ENCODE data around the gene SLC35B2.

SLC35B2 gene

DNA sequence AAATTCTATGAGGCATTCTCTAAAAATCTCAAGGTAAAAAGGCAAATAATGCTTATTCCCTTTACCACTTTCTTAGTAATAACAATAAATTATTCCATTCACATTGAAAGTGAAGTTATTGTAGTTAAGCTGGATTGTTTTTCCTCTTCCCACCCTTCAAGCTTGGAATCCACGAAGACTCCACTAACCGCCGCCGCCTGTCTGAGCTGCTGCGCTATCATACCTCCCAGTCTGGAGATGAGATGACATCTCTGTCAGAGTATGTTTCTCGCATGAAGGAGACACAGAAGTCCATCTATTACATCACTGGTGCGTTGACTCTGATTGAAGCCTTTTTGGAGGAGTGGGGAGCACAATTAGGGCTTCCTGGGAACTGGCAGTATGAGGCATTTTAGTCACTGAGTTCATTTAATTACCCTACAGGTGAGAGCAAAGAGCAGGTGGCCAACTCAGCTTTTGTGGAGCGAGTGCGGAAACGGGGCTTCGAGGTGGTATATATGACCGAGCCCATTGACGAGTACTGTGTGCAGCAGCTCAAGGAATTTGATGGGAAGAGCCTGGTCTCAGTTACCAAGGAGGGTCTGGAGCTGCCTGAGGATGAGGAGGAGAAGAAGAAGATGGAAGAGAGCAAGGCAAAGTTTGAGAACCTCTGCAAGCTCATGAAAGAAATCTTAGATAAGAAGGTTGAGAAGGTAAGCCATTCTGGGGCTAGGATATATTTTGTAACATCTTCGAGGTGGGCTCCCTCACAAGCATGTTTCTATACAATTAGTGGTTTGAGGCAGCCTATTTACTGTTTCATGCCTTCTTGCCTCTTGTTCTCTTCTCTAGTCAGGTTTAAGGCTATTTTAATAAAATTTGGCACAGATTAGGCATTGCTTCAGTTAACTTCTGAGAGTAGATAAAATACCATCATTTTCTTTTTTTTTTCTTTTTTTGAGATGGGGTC, 5.5 kb downstream of the SLC35B2 start:
- peak in 1 of 3 experiments; percentile 62 for DNase-seq

GRCh38 chr6:44250718-44251123, 6.6 kb downstream of the SLC35B2 start:
- DNase-seq = no peak

- DNase-seq = peak in 1 of 3 experiments; percentile 61
Observed at GRCh38 chr6:44250067-44250717, 7.1 kb downstream of the SLC35B2 start.

DNA sequence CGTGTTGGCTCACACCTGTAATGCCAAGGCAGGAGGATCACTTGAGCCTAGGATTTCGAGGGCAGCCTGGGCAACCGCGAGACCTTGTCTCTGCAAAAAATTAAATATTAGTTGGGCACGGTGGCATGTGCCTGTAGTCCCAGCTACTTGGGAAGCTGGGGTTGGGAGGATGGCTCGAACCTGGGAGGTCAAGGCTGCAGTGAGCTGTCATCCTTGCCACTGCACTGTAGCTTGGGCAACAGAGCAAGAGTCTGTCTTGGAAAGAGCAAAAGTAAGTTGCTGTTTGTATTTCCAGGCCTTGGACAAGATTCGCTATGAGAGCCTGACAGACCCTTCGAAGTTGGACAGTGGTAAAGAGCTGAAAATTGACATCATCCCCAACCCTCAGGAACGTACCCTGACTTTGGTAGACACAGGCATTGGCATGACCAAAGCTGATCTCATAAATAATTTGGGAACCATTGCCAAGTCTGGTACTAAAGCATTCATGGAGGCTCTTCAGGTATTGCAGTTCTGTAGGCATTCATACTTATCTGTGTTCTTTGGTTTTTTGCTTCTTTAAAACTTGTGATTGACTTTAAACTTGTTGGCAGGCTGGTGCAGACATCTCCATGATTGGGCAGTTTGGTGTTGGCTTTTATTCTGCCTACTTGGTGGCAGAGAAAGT, 8.1 kb downstream of the SLC35B2 start:
- peak in 1 of 3 experiments; percentile 48 for DNase-seq

DNA sequence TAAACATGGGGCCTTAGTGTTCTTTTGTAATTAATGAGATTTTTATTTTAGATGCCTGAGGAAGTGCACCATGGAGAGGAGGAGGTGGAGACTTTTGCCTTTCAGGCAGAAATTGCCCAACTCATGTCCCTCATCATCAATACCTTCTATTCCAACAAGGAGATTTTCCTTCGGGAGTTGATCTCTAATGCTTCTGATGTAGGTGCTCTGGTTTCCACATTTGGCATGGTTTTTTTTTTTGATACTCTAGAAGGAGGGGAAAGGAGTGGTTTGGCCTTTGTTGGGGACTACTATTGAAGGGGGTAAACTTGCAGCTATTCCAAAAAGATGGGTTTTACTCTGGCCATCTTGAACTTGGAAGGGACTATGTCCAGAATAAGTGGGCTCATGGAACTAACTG, 8.7 kb downstream of the SLC35B2 start:
- no peak for DNase-seq

GRCh38 chr6:44247338-44248302, 9.7 kb downstream of the SLC35B2 start:
- peak in 2 of 3 experiments; percentile 62 to 72 for DNase-seq

- DNase-seq = peak; percentile 92 to 97 (median 97)
Observed at GRCh38 chr6:44246663-44247337, 10.5 kb downstream of the SLC35B2 start, which contains the start of gene HSP90AB1. Gene HSP90AB1 (plus strand): TSS chr6:44247101. CDS start chr6:44248630, 1,529 bp downstream.

DNA sequence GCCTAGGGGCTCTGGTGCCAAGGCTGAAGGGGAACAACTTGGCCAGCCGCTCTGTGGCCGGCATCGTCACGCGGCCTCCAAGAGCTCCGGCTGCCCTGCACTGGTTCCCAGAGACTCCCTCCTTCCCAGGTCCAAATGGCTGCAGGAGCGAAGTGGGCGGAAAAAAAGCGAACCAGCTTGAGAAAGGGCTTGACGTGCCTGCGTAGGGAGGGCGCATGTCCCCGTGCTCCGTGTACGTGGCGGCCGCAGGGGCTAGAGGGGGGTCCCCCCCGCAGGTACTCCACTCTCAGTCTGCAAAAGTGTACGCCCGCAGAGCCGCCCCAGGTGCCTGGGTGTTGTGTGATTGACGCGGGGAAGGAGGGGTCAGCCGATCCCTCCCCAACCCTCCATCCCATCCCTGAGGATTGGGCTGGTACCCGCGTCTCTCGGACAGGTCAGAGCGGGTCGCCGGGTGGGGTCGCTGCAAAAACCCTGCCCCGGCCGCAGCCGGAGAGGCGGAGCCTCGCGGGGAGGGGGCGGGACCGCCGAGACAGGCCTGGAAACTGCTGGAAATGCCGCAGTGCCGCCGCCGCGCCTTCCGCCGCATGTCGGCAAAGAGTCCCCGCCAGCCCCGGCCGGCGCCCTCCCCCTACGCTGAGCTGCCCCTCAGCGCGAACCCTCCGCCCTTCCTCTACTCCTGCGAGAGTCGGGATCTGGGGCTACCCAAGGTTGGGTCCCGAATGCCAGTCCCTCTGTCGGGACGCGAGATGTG, 11.2 kb downstream of the SLC35B2 start:
- peak; percentile 89 to 94 (median 94) for DNase-seq

DNA sequence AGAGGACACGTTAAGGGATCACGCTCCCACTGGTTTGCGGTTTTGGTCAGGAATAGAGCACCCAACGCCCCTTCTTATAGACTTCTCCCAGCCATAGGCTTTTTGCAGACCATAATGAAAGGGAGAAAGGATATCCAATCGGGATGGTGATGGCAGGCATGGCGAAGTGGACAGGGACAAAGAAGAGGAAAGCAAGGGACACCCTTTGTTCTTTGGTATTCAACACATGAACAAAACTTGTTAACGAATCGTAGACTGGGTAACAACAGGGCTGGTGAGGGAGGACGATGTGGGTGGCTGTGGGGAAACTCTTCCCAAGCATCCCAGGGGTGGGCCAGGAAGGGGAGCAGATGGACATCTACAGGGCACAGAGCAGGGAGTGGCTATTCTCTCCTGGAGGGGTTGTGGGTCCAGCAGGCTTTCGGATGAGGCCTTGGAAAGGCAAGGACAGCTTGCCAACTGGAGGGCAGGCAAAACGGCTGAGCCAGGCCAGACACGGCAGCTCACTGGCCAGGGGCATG, 11.9 kb downstream of the SLC35B2 start:
- no peak for DNase-seq

GRCh38 chr6:44243345-44243744, 14.0 kb downstream of the SLC35B2 start:
- no peak for DNase-seq

DNA sequence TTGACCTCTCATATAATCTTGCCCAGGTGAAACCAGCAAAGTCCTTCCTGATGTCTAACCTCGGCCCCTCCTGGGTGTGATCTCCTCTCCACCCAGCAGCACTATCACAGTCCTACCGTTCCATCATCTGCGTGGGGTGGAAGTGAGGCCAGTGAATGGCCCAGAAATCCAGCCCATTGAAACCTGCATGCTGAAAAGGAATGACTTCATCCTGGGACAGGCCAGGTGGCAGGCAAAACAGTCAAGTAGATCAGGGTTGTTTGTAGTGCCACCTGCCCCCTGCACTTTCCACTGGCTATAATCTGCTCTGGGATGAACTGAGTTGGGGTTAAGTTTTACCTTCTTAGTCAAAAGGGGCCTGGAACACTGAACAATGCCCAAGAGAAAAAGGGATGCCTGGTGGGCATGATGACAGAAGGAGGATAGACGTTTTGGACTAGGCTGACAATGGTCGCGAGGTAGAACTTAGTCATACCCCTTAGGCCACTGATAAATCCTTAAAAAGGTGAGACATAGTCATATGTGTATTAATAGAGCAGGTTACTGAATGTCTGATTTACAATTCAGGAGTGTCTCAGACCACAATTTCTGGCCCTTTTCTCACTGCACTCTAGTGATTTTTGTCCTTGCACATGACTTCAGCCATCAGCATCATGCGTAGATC, 18.5 kb downstream of the SLC35B2 start:
- DNase-seq = no peak

- peak; percentile 73 to 79 (median 78) for DNase-seq
Observed at GRCh38 chr6:44237813-44238433, 19.4 kb downstream of the SLC35B2 start.

- DNase-seq = peak; percentile 73 to 86 (median 78)
Observed at GRCh38 chr6:44237021-44237812, 20.1 kb downstream of the SLC35B2 start.

- no peak for DNase-seq
Observed at GRCh38 chr6:44235891-44236516, 21.3 kb downstream of the SLC35B2 start.

GRCh38 chr6:44235269-44235668, 22.1 kb downstream of the SLC35B2 start:
- no peak for DNase-seq

DNA sequence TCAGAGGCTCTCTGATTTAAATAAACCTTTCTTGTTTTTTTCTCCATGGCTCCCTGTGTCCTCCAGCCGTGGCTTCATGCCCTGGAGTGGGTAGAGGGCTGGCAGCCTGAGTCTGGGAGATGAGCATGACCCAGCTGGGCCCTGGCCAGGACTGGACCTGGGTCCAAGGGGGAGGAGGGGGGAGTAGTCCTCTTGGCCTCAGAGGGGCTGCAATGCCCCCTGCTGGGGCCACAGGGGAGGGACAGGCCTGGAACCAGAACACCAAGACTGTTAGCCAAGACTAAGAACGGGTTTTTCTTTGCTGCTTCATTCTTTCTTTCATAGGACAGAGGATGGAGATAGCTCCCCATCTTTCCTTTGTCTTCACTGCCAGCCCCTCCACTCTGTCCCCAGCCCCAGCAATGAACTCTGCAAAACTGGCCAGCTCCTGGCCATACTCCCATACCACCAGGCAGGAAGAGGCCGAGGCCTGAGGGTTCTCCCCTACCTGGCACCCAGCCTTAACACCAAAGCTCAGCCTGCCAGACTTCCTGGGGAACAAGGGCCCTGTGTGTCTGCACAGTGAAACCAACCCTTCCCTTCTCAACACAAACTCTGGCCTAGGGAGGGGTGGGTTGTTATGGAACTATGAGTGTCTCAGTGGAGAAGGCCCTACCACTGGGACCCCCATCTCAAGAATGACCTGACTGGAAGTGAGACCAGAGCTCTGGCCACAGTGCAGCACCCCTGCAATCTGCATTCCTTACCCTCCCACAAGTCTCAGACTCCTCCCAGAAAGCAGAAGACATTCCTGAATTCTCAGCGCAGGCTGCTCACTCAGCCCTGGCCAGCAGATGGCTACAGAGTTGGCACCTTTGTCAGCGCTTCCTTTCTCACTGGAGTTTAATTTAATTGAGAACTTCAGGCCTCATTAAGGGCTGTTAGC, 23.0 kb downstream of the SLC35B2 start:
- DNase-seq = peak in 1 of 3 experiments; percentile 34
